Measurements from ENCODE around the gene LMX1B.
A peak's percentile ranks its signal among the peaks of the same experiment; 100 is the strongest.

LMX1B gene

DNA sequence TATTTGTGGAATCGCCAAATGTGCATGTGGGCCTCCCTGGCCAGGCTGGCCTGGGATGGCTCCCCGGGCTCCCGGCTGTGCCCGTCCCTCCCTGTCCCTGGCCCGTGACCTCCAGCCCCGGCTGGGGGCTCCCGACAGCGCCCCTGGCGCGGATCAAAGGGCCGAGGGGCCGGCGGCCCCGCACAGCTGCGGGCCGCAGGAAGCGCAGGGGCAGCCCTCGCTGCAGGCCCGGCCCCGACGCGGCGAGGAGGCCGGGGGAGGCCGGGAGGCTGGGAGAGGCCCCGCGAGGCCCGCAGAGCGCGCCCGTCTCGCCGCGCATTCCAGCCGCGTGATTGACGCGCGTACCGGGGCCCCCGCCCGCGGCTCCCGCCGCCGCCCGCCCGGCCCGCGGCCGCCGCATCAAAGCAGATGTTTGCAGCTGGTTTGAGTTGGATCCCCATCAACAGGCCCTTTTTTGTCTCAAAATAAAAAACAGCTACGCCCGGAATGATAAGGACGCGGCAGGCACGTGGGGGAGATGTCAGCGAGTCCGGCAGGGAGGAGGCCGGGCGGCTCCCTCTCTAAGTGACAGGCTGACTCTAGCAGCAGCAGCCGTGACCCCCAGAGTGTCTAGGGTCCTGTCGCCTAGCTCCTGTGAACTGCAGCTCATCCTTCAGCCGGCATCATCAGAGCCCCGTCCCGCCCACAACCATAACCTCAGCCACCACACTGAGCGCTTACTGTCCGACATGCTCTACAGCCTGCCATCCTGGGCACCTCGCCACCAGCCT is 69.4 kb downstream of the LMX1B start:
- DNase-seq = peak; percentile 61

DNA sequence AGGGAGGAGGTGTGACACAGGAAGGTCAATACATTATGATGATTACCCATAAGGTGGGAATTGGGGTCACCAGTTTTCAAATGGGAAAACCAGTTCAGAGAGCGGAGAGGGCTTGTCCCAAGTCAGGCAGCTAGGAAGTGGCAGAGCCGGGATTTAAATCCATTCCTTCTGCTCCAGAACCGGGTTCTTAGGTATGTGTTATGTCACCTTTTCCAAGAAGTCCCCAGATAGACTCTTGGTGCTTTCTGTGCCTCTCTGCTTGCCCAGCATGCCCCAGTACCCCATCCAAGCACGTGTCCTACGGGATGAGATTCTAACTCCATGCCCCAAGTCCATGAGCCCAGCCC is 69.9 kb downstream of the LMX1B start:
- no peak for DNase-seq

DNA sequence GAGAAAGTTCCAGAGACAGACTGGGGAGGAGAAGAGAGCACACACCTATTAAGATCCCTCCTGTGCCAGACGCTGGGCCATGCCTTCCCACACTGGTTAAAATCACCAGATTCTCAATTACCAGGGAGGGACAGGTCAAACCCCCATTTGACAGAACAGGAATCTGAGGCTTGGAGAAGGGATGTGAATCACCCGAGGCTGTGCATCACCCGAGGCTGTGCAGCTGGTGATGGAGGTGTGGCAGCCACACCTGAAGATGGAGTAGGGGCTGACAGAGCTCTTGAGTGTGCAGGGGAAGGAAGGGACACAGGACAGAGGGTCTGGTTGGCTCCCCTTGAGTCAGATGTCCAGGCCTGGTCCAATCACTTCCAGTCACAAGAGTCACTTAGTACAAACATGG is 70.6 kb downstream of the LMX1B start:
- no peak for DNase-seq

DNA sequence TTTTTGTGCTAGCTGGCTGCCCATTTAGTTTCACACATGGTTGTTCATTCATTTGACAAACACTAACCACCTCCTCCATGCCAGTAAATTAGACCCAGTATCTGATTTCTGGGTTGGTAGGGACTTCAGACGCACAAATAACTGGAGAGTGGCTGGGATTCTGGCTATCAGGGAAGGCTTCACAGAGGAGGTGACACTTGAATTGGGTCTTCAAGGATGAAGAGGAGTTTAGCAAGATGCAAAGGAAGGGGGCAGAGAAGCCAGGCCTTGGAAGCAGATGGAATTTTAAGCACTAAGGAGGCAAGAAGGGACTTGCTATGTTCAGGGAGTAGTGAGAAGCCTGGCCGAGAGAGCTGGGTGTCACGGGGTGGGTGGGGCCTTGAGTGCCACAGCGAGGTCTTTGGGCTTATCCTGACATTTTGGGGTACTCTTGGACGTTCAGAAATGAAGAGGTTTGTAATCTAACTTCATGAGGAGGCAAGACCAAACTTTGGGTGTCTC is 71.3 kb downstream of the LMX1B start:
- DNase-seq = no peak

DNA sequence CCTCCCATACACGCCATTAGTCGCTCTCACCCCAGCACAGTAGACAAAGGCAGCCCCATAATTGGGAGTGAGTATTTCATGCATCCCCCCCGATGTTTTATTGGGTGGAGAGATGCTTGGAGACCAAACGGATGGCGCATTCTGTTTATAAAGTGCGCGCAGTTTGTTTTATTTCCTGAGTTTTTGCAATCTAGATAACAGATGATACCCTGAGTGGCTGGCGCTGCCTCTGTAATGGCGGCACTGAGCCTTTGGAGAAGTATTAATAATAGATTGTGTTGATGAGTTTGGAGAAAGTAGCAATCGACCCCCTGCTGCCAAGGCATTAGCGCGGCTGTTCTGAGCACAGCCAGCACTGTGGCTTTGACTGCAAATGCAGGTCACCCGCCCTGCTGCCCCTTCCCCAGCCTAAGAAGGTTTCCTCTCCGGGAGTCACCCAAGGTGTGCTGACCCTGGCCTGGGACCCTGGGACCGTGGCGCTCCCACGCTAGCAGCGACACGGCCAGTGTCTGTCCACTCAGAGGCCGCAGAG is 74.3 kb downstream of the LMX1B start:
- no peak for DNase-seq

DNA sequence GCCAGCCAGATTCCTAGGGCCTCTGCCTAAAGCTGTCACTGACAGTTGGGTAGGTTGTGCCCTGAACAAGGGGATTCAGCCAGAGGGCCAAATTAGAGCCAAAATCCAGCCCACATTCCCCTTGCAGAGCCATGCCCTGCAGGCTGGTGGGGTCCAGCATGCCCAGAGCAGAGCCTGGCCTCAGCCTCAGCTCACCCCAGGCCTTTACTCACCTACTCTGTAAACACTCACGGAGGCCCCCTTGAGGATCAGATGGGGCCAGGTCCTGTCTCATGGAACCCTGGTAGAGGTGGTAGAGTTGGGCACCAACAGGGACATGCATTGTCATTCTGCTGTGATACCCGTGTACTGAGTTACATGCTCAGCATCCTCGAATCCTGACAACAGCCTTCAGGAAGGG is 74.9 kb downstream of the LMX1B start:
- no peak for DNase-seq

DNA sequence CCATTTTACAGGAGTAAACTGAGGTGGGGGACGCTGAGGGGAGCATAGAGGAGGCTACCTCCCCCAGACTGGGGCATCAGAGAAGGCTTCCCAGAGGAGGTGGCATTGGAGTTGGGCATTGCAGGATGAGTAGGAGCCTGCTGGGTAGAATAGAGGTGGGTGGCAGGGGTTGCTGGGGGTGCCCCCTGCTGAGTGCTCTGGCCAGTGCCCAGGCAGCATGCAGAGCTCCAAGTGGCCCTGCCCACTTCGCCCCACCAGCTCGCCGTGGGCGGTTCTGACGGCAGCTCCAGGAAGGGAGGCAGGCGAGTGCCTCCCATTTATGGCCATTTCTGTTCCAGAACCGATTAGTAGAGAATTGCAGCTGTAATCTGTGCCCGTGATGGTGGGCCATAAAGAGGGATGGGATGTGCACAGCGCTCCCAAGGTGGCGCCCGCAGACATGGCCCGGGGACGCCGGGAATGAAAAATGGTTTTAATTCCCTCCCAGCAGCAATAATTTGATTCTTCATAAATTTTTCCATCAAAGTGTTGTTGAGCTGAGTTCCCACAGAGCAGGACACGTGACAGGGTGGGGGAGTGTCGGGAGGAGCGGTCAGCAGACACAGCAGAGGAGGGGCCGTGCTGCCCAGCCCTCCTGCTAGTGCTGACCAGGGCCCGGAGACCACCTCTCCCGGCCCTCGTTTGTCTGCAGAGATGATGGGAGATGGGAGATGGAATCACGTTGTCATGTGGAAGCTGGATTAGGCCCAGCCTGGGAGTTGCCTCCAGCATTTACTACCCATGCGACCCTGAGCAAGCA is 75.5 kb downstream of the LMX1B start:
- no peak for DNase-seq

DNA sequence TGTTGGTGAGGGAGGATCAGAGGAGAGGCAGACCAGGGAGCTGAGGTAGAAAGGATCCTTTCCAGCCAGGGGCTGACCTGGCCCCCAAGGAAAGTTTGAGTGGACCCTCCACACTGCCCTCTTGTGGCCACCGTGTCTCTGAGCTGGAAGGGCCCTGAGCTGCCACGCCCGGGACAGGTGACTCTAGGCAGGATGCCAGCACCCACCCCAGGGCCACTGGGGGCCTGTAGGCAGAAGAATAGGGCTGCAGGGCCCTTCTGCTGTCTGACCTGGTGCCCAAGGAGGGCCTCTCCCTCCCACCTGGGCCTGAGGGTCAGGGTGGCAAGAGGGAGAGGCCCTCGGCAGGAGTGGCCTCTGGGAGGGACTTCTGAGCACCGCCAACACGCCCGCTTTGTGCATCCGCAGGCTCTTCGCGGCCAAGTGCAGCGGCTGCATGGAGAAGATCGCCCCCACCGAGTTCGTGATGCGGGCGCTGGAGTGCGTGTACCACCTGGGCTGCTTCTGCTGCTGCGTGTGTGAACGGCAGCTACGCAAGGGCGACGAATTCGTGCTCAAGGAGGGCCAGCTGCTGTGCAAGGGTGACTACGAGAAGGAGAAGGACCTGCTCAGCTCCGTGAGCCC is 76.8 kb downstream of the LMX1B start:
- no peak for DNase-seq

DNA sequence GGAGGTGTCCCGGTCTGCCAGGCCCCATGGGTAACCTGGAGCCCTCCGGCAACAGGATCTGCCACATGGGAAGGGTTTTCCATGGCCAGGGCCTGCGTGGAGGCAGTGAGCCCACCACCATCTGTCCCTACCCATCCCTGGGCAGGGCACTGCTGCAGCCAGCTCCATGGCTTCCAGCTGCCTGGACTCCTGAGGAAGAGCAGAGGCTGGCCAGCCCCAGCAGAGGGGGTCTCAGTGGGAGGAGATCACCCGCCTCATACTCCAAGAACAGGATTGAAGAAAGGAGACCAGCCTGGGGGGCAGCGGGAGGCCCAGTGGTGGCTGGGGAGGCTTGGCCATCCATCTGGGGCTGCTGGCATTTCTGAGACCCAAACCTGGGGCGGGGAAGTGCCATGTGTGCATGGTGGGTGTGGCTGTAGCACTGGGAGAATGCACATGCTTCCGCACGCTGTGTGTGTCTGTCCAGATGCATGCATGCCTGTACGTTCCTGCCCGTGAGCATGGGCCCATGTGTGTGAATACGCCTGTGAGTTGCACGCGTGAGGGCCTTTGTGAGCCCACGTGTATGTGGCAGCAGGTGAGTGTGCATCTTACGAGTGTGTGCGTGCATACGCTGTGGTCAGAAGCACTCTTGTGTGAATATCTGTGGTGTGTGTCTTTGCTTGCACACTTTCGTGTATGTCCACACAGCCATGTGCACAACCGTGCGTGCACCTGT is 78.5 kb downstream of the LMX1B start:
- DNase-seq = no peak

DNA sequence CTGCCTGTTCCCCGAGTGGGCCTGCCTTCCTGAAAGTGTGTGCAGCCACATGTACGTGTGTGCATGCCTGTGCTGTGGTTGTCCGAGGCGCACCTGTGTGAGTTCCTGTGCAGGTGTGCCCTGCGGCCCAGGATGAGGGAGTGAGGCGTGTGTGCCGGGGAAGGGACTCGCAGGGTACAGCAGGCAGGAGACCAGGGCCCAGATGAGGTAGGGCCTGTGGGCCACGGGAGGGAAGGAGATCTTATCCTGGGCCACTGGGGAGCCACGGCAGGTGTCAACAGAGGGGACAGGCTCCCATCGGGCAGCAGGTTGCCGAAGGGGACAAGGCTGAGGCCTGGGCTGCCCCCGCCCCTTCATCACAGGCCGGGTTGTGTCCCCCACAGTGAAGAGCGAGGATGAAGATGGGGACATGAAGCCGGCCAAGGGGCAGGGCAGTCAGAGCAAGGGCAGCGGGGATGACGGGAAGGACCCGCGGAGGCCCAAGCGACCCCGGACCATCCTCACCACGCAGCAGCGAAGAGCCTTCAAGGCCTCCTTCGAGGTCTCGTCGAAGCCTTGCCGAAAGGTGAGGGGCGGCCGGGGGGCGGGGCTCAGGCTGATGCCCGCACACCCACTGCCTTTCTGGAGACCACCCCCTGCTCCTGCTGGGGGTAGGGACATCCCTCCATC is 79.2 kb downstream of the LMX1B start:
- DNase-seq = no peak

DNA sequence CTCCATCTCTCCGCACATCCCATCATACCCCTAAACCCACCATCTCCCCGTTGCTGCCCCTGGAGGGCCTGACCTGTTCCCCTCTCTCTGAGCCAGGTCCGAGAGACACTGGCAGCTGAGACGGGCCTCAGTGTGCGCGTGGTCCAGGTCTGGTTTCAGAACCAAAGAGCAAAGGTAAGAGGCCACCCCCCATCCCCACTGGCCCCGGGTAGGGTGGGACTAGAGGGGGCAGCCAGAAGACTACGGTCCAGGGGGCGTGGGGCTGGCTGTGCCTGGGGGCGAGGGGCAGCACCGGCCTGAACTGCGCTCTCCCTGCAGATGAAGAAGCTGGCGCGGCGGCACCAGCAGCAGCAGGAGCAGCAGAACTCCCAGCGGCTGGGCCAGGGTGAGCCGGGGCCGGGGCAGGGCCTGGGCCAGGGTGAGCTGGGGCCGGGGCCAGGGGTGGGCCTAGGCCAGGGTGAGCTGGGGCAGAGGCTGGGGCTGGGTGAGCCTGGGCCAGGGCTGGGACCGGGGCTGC is 79.8 kb downstream of the LMX1B start:
- DNase-seq = peak; percentile 29

DNA sequence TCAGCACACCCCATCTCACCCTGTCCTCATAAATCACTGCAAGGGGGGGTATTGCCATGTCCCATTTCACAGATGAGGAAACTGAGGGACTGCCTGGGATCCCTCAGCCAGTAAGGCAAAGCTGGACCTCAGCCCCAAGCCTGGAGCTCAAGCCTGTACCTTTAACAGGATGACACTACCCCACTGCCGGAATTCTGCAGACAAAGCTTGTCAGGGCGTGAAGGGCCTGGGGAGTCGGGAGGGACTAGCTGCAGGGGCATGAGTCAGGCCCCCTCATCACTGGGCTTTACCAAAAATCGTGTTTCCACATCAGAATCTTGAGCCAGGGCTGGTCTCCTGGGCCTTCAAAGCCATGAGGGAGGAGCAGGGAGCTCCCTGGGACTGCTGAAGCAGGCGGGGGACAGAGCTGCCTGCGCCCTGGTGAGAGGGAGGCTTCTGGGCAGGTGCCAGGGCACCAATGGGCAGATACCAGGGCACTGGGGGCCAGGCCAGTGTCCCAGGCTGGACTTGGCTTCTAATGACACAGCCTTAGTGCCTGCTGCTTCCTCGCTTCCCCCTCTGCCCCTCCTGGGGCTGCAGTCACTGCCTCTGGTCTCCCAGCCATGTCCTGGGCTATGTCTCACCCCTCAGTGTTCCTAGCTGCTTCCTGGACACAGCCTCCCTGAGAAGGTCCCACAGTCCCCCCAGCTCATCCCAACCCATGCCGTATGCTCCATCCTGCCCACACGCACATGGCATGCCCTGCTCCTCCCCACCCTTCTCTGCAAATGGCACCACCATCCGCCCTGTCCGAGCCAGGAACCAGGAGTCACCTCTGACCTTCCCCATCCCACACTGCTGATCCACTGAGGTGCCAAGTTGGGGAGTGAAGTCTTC is 80.7 kb downstream of the LMX1B start:
- DNase-seq = peak; percentile 20

DNA sequence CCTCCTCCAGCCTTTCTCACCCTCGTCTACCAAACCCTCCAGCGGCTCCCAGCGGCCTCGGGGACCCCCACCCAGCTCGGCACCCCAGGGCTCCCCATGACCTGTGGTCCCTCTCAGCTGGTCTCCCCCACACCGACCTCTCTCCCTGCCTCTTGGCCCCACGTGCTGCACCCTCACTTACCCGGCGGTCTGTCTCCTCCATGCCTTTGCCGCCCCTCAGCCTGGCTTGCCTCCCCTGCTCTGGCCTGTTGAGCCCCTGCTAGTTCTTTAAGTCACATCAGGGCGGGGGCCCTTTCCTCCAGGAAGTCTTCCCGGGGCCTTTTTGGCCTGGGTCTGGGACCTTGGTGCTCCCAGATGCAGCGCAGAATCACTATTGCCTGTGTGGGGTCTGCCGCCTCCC is 81.5 kb downstream of the LMX1B start:
- DNase-seq = peak; percentile 10

DNA sequence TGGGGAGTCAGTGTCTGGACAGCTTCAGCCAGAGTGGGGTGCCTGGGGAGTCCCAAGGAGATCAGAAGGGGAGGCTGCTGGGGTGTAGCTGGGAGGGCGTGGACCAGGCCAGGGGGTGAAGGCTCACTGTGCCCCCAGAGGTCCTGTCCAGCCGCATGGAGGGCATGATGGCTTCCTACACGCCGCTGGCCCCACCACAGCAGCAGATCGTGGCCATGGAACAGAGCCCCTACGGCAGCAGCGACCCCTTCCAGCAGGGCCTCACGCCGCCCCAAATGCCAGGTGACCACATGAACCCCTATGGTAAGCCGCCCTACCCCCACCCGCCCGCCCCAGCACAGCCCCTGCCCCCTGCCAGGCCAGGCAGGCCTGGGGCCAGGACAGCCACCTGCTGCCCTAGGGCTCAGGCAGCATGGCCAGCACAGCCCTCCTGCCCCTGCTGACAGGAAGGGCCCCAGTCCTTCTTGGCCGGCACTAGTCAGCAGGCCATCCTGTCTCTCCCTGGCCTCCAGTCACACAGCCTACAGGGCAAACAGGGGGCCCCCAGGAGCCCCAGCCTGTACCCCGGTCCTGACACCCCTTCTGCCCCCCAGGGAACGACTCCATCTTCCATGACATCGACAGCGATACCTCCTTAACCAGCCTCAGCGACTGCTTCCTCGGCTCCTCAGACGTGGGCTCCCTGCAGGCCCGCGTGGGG is 82.1 kb downstream of the LMX1B start:
- DNase-seq = peak; percentile 39

DNA sequence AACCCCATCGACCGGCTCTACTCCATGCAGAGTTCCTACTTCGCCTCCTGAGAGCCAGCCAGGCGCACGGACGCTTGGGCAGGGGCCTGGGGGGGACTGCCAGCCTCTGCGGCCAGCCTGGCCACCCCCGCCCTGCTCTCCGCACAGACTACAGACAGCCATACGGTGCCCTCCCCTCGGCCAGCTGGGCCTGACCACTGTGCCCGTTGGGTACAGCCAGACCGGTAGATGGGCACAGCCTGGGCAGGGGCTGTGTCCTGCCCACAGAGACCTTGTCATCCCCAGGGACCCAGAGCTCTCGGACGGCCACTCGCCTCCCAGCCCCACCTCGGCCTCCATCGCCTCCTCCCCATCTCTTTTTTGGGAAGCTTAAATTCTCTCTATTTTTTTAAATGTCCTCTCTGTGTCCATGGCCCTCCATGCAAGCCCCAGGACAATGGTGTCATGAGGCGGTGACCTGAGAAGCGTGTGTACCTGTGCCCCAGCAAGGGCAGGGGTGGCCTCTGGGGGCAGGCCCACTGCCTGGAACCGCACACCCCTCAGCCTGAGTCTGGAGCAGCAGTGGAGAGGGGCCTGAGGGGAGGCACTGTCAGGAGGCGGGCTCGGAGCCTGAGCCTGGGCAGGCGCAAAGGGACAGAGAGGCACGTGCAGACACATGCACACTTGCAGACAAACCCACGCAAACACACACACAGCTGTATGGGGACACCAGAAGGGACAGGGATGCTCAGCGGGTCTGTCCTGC is 82.8 kb downstream of the LMX1B start:
- DNase-seq = no peak

DNA sequence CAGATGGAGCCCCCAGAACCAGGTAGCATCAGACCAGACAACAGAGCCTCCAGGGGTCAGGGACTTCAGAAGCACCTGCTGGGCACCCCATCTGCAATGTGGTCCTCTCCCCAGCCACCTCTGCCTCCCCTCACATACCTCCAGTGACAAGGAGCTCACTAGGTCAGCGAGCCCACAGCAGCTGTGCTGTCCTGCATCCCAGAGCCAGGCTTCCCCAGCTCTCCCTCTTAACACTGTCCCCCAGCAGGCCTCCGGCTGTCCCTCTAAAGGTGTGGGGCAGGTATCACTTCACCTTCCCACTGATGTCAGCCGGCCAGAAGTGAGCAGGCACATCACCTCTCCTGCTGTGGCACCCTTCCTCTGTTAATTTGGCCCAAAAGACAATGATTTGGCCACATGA is 83.6 kb downstream of the LMX1B start:
- DNase-seq = no peak

DNA sequence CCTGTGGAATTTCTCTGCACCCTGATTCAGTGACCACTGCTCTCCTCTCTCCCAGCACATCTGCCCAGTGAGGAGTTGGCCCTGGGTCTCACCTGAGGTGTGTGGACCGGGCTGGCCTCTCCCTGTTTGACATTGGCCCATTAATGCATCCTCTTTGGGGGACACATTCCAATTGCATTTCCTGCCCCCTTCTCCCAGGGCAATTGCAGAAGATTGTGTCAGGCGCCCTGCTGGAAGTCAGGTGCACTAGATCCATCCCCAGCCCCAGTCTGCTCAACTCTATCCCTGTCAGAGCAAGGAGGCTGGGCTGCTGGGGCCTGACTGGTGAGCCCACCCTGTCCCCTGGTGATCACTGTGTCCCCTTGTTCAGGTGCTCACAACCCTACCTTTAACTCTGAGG is 84.5 kb downstream of the LMX1B start:
- no peak for DNase-seq

DNA sequence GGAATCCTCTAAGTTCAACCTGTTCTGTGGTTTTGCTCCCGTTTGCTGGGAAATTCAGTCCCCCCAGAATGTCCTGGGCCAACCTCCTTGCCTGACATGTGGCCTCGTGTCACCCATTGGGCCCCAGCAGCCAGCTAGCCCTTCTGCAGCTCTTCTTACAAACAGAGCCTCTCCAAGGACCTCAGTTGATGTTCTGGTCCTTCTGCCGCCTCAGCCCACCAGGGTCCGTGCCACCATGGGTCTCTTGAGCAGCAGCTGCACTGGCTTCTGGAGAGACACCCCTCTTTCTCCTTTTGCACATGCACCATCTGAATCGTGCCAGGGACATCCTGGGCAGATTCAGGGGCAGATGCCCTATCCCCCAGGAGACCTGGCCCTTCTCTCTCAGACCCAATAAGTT is 85.0 kb downstream of the LMX1B start:
- peak; percentile 12 for DNase-seq

DNA sequence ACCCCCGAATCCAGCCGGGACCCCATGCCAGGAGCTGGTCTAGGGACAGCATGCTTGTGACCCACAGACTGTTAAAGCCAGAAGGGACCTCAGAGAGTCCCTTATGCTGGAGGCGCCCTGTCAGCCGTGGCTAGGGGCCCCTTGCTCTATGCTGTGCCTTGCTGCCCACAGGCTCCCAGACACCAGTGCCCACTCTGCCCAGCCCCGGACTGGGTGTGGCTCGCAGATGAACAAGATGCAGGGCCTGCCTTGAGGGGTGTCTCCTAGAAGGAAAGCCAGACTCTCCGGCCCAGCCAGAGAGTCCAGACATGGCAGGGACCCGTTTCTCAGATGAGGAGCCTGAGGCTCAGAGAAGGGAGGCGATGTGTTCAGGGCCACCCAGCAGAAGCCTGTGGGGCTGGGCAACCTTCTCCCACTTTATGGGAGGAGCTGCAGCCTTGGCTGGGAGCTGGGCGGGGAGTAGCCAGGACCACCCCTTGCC is 85.7 kb downstream of the LMX1B start:
- peak; percentile 32 for DNase-seq
